Ishikawa (cell line): ENCODE data around the gene RAB8A.

Experiments used
- CEBPB ChIP-seq: IDR thresholded peaks from 2 replicates; pipeline ENCODE4 v1.6.1; 2012
- CREB1 ChIP-seq: IDR thresholded peaks from 2 replicates; pipeline ENCODE4 v1.6.1; 2012; ENCODE audit warnings: low read depth
- EGR1 ChIP-seq: IDR thresholded peaks from 2 replicates; pipeline ENCODE4 v1.6.1; 2012
- EP300 ChIP-seq: IDR thresholded peaks from 2 replicates; pipeline ENCODE4 v1.6.1; 2012; ENCODE audit warnings: borderline replicate concordance
- FOXM1 ChIP-seq: IDR thresholded peaks from 2 replicates; pipeline ENCODE4 v1.6.1; 2012; ENCODE audit warnings: low read depth, borderline replicate concordance
- MAX ChIP-seq: IDR thresholded peaks from 2 replicates; pipeline ENCODE4 v1.6.1; 2012
- NFIC ChIP-seq: IDR thresholded peaks from 2 replicates; pipeline ENCODE4 v1.6.1; 2012
- RAD21 ChIP-seq: IDR thresholded peaks from 2 replicates; pipeline ENCODE4 v1.6.1; 2012; ENCODE audit warnings: low read depth
- REST ChIP-seq: IDR thresholded peaks from 2 replicates; pipeline ENCODE4 v1.6.1; 2012; ENCODE audit warnings: low read depth, mild to moderate bottlenecking
- TAF1 ChIP-seq: IDR thresholded peaks from 2 replicates; pipeline ENCODE4 v1.6.1; 2012; ENCODE audit warnings: low read depth, mild to moderate bottlenecking
- TCF12 ChIP-seq: IDR thresholded peaks from 2 replicates; pipeline ENCODE4 v1.6.1; 2012; ENCODE audit warnings: low read depth
- TEAD4 ChIP-seq: IDR thresholded peaks from 2 replicates; pipeline ENCODE4 v1.6.1; 2012
- USF1 ChIP-seq: IDR thresholded peaks from 2 replicates; pipeline ENCODE4 v1.6.1; 2012
- YY1 ChIP-seq: IDR thresholded peaks from 2 replicates; pipeline ENCODE4 v1.6.1; 2012; ENCODE audit warnings: low read depth
- ZBTB7A ChIP-seq: IDR thresholded peaks from 2 replicates; pipeline ENCODE4 v1.6.1; 2012; ENCODE audit warnings: low read depth

The RAB8A gene

DNA sequence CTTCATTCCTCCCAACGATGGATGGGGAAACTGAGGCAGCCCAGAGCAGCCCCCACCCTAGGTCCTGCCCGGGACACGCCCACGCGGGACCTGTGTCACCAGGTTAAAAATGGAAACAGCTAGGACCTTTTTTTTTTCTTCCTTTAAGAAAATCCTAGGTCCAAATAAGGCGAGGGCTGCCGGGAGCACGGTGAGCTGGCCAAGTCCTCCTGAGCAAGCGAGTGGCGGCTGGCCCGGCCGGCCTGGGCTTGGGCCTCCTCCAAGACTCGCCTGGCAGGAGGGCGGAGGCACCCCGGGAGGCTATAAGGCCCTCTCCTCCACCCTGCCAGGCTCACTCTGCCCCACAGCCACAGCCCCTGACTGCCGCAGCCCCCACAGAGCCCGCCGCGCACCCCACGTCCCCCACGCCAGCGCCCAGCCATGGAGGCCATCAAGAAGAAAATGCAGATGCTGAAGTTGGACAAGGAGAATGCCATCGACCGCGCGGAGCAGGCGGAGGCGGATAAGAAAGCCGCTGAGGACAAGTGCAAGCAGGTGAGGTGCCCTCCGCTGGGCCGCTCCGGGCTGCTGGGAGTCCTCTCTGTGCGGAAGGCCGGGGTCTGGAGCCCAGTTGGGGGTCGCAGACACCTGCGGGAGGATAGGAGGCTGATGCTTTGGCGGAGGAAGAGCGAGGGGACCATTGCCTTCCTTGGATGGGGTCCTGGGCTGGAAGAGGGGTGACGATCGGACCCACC lies 44.3 kb upstream of the RAB8A start:
- TF ChIP-seq USF1 (no peak), RAD21 (no peak), MAX (no peak; the same call in 1 of the 2 replicates), YY1 (no peak), CEBPB (no peak), EP300 (peak; percentile 59; the same call in 1 of the 2 replicates), NFIC (peak; percentile 77), ZBTB7A (peak; percentile 83), TEAD4 (no peak), EGR1 (0 out of 2 replicates have a peak, but pooled peaks have one; percentile 42), TAF1 (no peak), TCF12 (no peak), REST (no peak), CREB1 (no peak), FOXM1 (no peak)

DNA sequence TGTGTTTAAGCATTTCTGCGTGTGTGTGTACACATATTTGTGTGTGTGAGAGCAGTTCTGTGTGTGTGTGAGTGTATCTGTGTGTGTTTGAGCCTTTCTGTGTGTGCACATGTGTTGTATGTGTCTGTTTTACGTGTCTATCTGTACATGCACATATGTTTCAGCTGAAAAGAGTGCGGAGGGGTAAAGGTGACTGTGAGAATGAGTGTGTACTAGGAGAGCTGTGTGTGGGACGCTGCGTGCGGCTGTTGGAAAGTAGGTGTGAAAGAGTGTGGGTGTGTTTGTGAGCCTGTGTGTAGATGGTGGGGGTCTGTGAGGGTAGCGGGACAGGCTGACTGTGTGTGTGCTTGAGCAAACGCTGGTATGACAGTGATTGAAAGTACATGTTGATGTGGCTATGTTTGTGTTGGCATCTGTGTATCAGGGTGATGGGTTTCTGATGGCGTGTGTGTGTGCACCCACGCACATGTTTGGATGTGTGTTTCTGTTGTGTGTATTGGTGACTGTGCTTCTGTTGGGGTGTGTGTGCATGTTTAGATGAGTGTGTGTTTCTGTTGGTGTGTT lies 42.9 kb upstream of the RAB8A start:
- no peak for TF ChIP-seq ZBTB7A
- TF ChIP-seq TAF1: no peak
- no peak for TF ChIP-seq FOXM1
- no peak for TF ChIP-seq CREB1
- TF ChIP-seq TEAD4: no peak
- no peak for TF ChIP-seq EGR1
- TF ChIP-seq CEBPB: no peak
- TF ChIP-seq USF1: no peak
- no peak for TF ChIP-seq MAX
- TF ChIP-seq EP300: no peak
- TF ChIP-seq YY1: no peak
- TF ChIP-seq RAD21: no peak
- TF ChIP-seq REST: no peak

DNA sequence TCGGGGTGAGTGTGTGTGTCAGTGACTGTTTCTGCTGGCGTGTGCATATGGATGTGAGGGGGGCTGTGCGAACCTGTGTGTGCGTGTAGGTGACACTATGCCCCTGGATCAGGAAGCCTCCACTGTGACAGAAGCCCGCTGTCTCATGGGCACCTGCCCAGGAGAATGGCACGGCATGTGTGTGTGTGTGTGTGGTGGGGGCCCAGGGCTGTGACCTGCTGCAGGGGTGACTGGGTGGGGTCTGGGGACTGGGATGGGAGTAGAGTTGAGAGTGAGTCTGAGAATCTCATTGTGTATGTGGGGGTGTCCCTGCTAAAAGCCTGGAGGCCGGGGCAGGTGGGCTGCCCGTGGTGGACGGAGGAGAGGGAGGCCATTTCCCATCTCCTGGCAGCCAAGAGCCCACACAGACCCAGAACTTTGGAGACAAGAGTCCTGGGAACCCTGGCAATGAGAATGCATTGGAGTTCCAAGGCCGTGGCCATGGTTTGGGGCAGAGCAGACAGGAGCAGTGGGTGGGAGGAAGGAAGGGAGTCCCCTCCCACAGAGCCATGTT lies 41.8 kb upstream of the RAB8A start:
- no peak for TF ChIP-seq REST
- no peak for TF ChIP-seq ZBTB7A
- no peak for TF ChIP-seq TEAD4
- no peak; the same call in 1 of the 2 replicates for TF ChIP-seq MAX
- no peak for TF ChIP-seq EGR1
- TF ChIP-seq CEBPB: no peak
- TF ChIP-seq TCF12: no peak
- no peak for TF ChIP-seq RAD21
- no peak for TF ChIP-seq USF1
- no peak for TF ChIP-seq YY1
